HUES64 (cell line): ENCODE data around the gene APOD.

Source experiments
- H3K27ac ChIP-seq: 2 replicates; pipeline ENCODE4 v1.7.0; 2013; ENCODE audit warnings: low read depth, low read length, inconsistent platforms
- H3K27me3 ChIP-seq: 2 replicates; pipeline ENCODE4 v1.6.1; 2013; ENCODE audit warnings: mild to moderate bottlenecking, low read length; ENCODE audit not compliant: insufficient read depth
- H3K36me3 ChIP-seq: 2 replicates; pipeline ENCODE4 v1.6.1; 2013; ENCODE audit warnings: mild to moderate bottlenecking, low read length; ENCODE audit not compliant: insufficient read depth
- H3K4me1 ChIP-seq: 2 replicates; pipeline ENCODE4 v1.6.1; 2013; ENCODE audit warnings: mild to moderate bottlenecking, low read length, moderate library complexity; ENCODE audit not compliant: insufficient read depth
- H3K4me3 ChIP-seq: 2 replicates; pipeline ENCODE4 v1.5.1; 2013; ENCODE audit warnings: mild to moderate bottlenecking, low read length, moderate library complexity
- H3K9ac ChIP-seq: 2 replicates; pipeline ENCODE4 v1.6.1; 2013; ENCODE audit warnings: mild to moderate bottlenecking, low read depth, low read length
- H3K9me3 ChIP-seq: 2 replicates; pipeline ENCODE4 v1.6.1; 2013; ENCODE audit warnings: low read depth, low read length; ENCODE audit not compliant: insufficient read depth
- WGBS: fragments of 150-250, 120-280 bp; methylation state at CpG from one replicate; pipeline ENCODE4 v1.1.7; 2013; ENCODE audit warnings: missing lambda C conversion rate; 5-methylcytosine and 5-hydroxymethylcytosine counted together

Gene APOD

DNA sequence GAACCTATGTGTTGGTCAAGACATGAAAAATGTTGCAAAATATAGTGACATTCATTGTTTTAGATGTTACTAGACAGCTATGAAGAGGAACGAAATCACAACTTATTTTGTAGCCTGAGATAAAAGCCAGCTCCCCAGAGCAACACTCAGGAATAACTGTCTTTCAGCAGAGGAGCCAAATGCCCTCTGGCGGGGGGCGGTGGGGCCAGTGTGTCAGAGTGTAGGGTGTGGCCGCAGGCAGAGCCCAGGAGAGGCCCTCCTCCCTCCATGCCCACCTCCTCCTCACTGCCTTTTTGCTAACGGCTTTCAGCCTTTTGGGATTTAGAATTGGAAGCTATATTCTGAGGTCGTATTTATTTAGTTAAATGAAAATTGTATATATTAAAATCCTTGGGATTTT lies 16.9 kb downstream of the APOD start:
- H3K9ac ChIP-seq = no peak overlapping the region
- WGBS = 83% methylated on average over 3 of the region's 6 CpGs
- H3K27me3 ChIP-seq = no peaks in the 10 kb centered on the region
- no peak overlapping the region for H3K27ac ChIP-seq
- H3K9me3 ChIP-seq = no peaks in the 10 kb centered on the region
- H3K36me3 ChIP-seq = no peaks in the 10 kb centered on the region
- H3K4me3 ChIP-seq = no peak overlapping the region
- H3K4me1 ChIP-seq = no peaks in the 10 kb centered on the region

DNA sequence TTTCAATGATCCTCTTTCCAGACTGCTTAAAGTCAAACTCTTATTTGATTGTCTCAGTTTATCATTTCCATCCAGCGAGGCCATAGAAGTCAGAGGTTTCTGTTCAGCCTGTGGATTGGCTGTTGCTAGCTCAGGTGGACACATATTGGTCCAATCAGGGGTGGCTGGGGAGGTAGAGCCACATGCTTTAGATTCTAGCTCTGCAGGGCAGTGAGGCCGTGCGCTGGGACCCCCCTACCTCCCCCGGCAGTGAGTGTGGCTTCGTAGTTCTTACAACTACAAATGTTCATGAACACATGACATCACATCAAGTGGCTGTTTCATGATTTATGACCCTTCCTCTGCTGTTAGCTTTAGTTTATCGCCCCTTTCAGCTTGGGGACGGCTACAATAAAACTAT lies 18.0 kb downstream of the APOD start:
- no peaks in the 10 kb centered on the region for H3K9me3 ChIP-seq
- H3K4me1 ChIP-seq = no peaks in the 10 kb centered on the region
- 90% methylated on average over 7 of the region's 7 CpGs for WGBS
- H3K9ac ChIP-seq = no peak overlapping the region
- H3K36me3 ChIP-seq = no peaks in the 10 kb centered on the region
- no peaks in the 10 kb centered on the region for H3K27me3 ChIP-seq
- no peak overlapping the region for H3K4me3 ChIP-seq
- no peak overlapping the region for H3K27ac ChIP-seq

DNA sequence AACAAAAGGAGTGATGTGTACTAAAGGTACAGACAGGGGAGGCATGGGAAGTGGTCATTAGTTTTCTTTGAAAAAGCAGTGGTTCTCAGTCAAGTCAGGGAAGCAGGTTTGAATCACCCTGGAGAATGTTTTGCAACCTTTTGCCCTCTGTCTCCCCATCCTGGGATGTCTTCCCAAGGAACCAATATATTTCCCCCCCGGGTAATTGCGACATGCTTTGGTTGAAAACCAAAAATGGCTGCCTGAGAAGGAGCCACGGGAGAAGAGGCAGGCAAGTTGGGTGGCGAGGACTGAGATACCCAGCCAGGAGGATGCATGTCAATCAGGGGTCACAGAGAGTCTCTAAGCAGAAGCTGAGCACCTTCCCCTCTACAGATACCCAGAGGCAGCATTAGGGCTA lies 20.4 kb downstream of the APOD start:
- H3K27me3 ChIP-seq = no peaks in the 10 kb centered on the region
- no peak overlapping the region for H3K9ac ChIP-seq
- no peaks in the 10 kb centered on the region for H3K4me1 ChIP-seq
- no peak overlapping the region for H3K27ac ChIP-seq
- no peaks in the 10 kb centered on the region for H3K36me3 ChIP-seq
- H3K4me3 ChIP-seq = no peak overlapping the region
- 93% methylated on average over 4 of the region's 4 CpGs for WGBS
- H3K9me3 ChIP-seq = no peaks in the 10 kb centered on the region

DNA sequence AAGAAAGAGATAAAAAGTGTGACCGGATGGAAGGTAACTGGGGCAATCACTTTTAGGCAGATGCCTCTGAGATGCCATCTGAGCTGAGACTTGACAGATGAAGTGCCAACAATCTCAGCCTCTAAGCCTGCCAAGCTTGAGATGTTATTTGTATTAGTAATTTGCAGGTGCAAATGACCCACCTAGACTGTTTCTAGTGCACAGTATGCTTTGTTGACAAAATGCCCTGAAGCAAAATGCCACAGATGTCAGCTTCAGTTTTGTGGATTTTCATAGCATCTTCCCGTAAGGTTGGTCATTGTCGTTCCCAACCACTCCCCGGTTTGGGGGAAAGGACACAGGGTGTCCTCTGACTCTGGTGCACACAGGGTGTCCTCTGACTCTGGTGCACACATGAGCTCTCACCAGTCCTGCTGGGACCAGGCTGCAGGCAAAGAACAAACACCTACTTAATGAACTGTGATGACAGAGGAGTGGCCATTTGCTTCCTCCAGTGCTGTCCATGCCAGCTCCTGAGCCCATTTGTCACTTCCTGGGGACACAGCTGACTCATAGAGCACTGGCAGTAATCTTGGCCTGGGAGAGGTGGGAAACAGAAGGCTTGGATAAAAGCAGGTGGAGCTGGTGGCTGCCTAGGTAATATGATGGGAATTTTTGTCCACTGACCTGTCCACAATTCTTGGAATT lies 23.9 kb downstream of the APOD start:
- no peaks in the 10 kb centered on the region for H3K9me3 ChIP-seq
- H3K36me3 ChIP-seq = no peaks in the 10 kb centered on the region
- no peak overlapping the region for H3K4me3 ChIP-seq
- no peak overlapping the region for H3K27ac ChIP-seq
- H3K9ac ChIP-seq = no peak overlapping the region
- peaks cover 7% of the 10 kb centered on the region; the same call in 1 of the 2 replicates for H3K27me3 ChIP-seq
- H3K4me1 ChIP-seq = no peaks in the 10 kb centered on the region
- WGBS = 89% methylated on average over 4 of the region's 4 CpGs

DNA sequence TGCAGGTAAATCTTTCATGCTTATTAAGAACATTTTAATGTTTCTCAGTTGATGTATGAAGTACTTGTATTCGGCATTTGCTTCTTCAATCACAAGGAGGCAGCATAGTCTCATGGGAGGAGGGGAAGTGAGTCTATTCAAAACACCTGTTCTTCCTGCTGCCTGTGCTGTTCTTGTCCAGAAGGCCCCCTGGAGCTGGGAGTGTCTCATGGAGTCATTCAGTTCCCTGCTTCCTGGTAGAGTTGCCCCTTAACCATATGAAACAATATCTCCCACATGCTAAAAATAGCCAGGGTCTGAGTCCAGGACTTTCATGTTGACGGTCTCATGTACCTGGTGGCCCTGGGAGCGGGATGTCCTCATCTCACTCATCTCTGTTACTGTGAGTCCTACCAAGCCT lies 25.1 kb downstream of the APOD start:
- Histone ChIP-seq H3K36me3 (no peaks in the 10 kb centered on the region), H3K9me3 (no peaks in the 10 kb centered on the region), H3K9ac (no peak overlapping the region), H3K27ac (no peak overlapping the region), H3K4me3 (no peak overlapping the region), H3K4me1 (no peaks in the 10 kb centered on the region), H3K27me3 (peaks cover 7% of the 10 kb centered on the region; the same call in 1 of the 2 replicates)
- WGBS = 81% methylated on average over 3 of the region's 3 CpGs

DNA sequence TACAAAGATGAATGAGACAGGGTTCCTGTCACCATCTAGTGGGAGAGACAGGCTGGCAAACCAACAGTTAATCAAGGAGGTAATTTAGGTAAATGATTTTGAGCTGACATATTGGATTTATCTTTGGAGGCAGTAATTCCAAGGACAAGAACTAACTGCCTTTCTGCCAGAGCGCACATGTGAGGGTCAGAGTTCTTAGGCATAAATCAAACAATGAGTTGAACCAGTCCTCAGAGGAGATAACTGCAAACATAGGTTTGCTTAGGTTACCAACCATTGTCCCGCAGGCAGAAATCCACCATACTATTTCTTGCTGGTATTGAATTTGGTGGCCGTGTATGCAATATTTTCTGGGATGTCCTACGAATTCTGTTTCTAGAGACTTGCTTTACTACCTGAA lies 26.4 kb downstream of the APOD start:
- Histone ChIP-seq H3K4me1 (no peaks in the 10 kb centered on the region), H3K9ac (no peak overlapping the region), H3K4me3 (no peak overlapping the region), H3K27me3 (peaks cover 7% of the 10 kb centered on the region; the same call in 1 of the 2 replicates), H3K27ac (no peak overlapping the region), H3K9me3 (no peaks in the 10 kb centered on the region), H3K36me3 (no peaks in the 10 kb centered on the region)
- WGBS = 98% methylated on average over 3 of the region's 4 CpGs

DNA sequence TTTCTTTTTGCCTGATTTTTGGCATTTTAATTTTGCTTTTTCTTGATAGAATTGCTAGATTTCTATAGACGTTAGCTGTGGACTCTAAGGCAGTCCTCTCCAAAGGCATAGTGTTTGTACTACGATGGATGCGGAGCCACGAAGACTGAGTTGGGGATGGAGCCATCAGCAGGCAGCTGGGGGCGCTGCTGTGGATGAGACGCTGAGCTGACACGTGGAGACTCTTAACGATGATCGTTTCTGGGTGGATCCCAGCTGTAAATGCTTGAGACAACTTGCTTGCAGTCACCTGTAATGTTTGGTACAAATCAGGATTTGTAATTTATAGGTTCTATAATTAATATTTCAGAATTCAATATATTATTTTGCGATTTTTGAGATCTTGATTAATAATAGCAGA lies 27.4 kb downstream of the APOD start:
- Histone ChIP-seq H3K27ac (no peak overlapping the region), H3K9ac (no peak overlapping the region), H3K27me3 (peaks cover 7% of the 10 kb centered on the region; the same call in 1 of the 2 replicates), H3K36me3 (no peaks in the 10 kb centered on the region), H3K9me3 (no peaks in the 10 kb centered on the region), H3K4me1 (no peaks in the 10 kb centered on the region), H3K4me3 (no peak overlapping the region)
- WGBS = 54% methylated on average over 9 of the region's 10 CpGs

DNA sequence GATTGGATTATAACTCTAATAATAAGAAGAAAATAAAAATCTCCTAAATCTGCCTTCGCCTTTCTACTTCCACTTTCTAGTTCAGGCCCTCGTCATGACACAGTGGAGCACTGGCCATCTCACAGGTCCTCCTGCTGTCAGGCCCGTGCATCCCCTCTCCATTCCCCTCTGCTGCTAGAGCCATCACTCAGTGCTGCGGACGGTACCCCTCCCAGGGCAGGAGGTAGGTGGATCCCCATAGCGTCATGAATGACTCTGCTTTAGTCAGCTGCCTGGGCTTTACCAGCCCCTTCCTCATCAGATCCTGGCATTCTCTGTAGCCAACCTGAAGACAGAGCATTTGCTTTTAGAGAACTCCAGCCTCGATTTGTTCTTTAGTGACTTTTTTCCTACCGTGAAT lies 28.6 kb downstream of the APOD start:
- Histone ChIP-seq H3K4me3 (no peak overlapping the region), H3K36me3 (no peaks in the 10 kb centered on the region), H3K4me1 (no peaks in the 10 kb centered on the region), H3K27ac (no peak overlapping the region), H3K27me3 (peaks cover 7% of the 10 kb centered on the region; the same call in 1 of the 2 replicates), H3K9me3 (no peaks in the 10 kb centered on the region), H3K9ac (no peak overlapping the region)
- WGBS = 62% methylated on average over 8 of the region's 8 CpGs

DNA sequence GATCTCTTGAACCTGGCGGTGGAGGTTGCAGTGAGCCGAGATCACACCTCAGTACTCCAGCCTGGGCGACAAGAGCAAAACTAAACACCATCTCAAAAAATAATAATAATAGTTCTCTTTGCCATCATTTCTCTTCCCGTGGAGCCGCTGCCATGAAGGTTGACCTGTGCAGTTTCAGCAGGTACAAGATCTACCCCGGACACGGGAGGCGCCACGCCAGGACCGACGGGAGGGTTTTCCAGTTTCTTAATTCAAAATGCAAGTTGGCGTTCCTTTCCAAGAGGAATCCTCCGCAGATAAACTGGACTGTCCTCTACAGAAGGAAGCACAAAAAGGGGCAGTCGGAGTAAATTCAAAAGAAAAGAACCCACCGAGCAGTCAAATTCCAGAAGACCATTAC lies 29.3 kb downstream of the APOD start:
- Histone ChIP-seq H3K9me3 (no peaks in the 10 kb centered on the region), H3K9ac (no peak overlapping the region), H3K27me3 (peaks cover 7% of the 10 kb centered on the region; the same call in 1 of the 2 replicates), H3K4me1 (no peaks in the 10 kb centered on the region), H3K4me3 (no peak overlapping the region), H3K36me3 (no peaks in the 10 kb centered on the region), H3K27ac (no peak overlapping the region)
- 95% methylated on average over 15 of the region's 15 CpGs for WGBS

DNA sequence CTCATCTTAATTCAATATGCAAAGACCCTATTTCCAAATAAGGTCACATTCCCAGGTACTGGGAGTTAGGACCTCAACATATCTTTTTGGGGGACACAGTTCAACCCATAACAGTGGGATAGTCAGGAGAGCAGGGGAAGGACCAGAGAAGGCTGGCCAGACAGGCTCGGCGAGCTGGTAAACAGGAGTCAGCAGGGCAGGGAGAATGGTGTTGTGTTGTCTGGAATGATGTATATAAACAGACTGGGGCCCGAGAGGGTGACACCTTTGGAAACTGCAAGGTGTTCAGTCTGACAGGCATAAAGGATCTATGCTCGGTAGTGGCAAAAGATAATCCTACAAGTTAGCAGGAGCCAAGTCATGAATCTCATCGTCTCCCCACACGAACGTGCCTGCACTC lies 30.5 kb downstream of the APOD start:
- H3K4me3 ChIP-seq = no peak overlapping the region
- no peaks in the 10 kb centered on the region for H3K36me3 ChIP-seq
- H3K27me3 ChIP-seq = peaks cover 7% of the 10 kb centered on the region; the same call in 1 of the 2 replicates
- WGBS = 89% methylated on average over 7 of the region's 7 CpGs
- no peaks in the 10 kb centered on the region for H3K9me3 ChIP-seq
- H3K4me1 ChIP-seq = peaks cover 9% of the 10 kb centered on the region
- H3K27ac ChIP-seq = no peak overlapping the region
- H3K9ac ChIP-seq = no peak overlapping the region

DNA sequence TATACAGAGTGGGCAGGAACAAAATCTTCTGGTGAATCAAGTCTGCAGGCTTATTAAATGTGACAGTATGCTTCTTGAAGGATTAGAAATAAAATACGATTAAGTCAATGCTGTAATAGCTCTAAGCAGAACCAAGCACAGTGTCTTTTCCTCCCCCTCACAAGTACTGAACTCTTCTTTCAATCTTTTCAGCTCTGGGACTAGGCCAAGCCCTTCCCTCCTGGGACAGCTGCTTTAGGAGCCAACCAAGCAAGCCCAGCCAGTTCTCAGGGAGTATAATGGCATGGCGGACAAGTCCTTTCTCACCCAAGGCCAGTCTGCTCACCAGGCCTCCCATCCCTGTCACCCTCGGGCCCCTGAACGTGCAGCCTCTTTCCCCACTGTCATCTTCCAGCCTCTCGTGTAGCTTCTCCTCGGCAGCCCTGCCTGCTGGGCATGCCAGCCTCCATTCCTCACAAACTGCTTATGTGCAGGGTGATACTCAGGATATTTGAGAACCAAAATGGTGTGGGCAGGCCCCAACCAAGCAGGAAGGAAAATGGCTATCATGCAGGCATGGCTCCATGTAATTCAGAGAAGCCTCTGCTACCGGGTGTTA lies 32.3 kb downstream of the APOD start:
- WGBS = 92% methylated on average over 7 of the region's 7 CpGs
- H3K27me3 ChIP-seq = 0 out of 2 replicates have a peak, but pooled peaks cover 3% of the 10 kb centered on the region
- H3K4me1 ChIP-seq = peaks cover 22% of the 10 kb centered on the region
- no peak overlapping the region for H3K4me3 ChIP-seq
- no peak overlapping the region for H3K9ac ChIP-seq
- H3K9me3 ChIP-seq = no peaks in the 10 kb centered on the region
- H3K36me3 ChIP-seq = no peaks in the 10 kb centered on the region
- no peak overlapping the region for H3K27ac ChIP-seq
